ENCODE results near the gene PCDH19.

- no peak for TF ChIP-seq ASH2L (IDR thresholded peaks at IDR 0.05; ENCODE audit: borderline replicate concordance, low read depth)
- TF ChIP-seq FOS (IDR thresholded peaks at IDR 0.05; ENCODE audit: borderline replicate concordance, extremely low read depth, insufficient read length) = no peak
- TF ChIP-seq SMC3 (IDR thresholded peaks at IDR 0.05; ENCODE audit: borderline replicate concordance, low read length) = no peak
Observed at GRCh38 chrX:100407147-100407783, 2.8 kb downstream of the PCDH19 start.

Data from GM12878 (cell line).